HepG2 (cell line): ENCODE results near the gene GRM7. TPM values are rescaled to one million over a fixed set of nuclear protein-coding genes. Genes with fewer than 3 reads are reported as not detected.

Source experiments
- ATAC-seq: fragments of 200-7000 bp; cut with Tn5 transposase; 3 replicates; pipeline ENCODE4 v1.9.1; 2020; ENCODE audit warnings: mild to moderate bottlenecking, moderate library complexity
- BruUV-seq: library from RNA; stranded (reverse); fragments of 400-500 nt; replicated peaks from 2 replicates; lab custom pipeline; 2021; lab: Mats Ljungman, UMichigan
- CTCF ChIA-PET: fragments of 300-600 bp; formaldehyde crosslinking; extraction: SDS; loops from one replicate; lab custom pipeline; 2021; ENCODE audit warnings: low total read pairs, inconsistent platforms, low intra/inter-chr PET ratio; lab: Yijun Ruan, JAX
- POLR2A ChIA-PET: fragments of 350-600 bp; sonication (Branson Sonifier 250); formaldehyde crosslinking; loops from one replicate; lab custom pipeline; 2020; ENCODE audit warnings: antibody characterized with exemption, inconsistent platforms; lab: Yijun Ruan, JAX
- DNase-seq: peaks from one replicate; pipeline ENCODE4 v3.0.0-alpha.2; 2015; ENCODE audit warnings: low spot score
- FAIRE-seq: peaks from 3 replicates; lab custom pipeline; 2011; peaks lifted over from hg19 to GRCh38; lab: Jason Lieb, UNC
- H2AFZ ChIP-seq: one replicate; pipeline ENCODE4 v1.6.1; 2011; ENCODE audit warnings: low read length, inconsistent platforms
- H3K27ac ChIP-seq: fragments of 300-600 bp; 3 replicates; pipeline ENCODE4 v1.8.0; 2011; ENCODE audit warnings: mixed run types, mild to moderate bottlenecking, mixed read lengths, low read length, inconsistent platforms; ENCODE audit not compliant: insufficient read depth; ENCODE audit errors: extremely low read length
- H3K27me3 ChIP-seq, 2 experiments: fragments of 200-600 bp in 1 of 2; 2 replicates in 1 of 2; 3 replicates in 1 of 2; pipeline versions ENCODE4 v1.6.0 to v1.8.0; 2011; ENCODE audit warnings: low read length in 2 of 2, mild to moderate bottlenecking in 2 of 2, moderate library complexity in 2 of 2, inconsistent platforms in 1 of 2; ENCODE audit not compliant: insufficient read depth in 2 of 2, control insufficient read depth in 1 of 2
- H3K36me3 ChIP-seq, 2 experiments: fragments of 200-600 bp in 1 of 2; replicated peaks in 1 of 2; 2 replicates in 1 of 2; 3 replicates in 1 of 2; pipeline versions ENCODE4 v1.5.1 to v1.8.0; 2011; ENCODE audit warnings: low read length in 2 of 2, inconsistent platforms in 1 of 2; ENCODE audit not compliant: insufficient read depth in 2 of 2, control insufficient read depth in 1 of 2
- H3K4me1 ChIP-seq: 2 replicates; pipeline ENCODE4 v1.5.1; 2012; ENCODE audit warnings: low read length, inconsistent platforms; ENCODE audit not compliant: insufficient read depth
- H3K4me2 ChIP-seq: 2 replicates; pipeline ENCODE4 v1.6.0; 2011; ENCODE audit warnings: low read depth, low read length, inconsistent platforms
- H3K4me3 ChIP-seq, 3 experiments: fragments of 200-600 bp in 1 of 3; sonication (generic), shearing (Covaris generic) in 1 of 3; replicated peaks in 1 of 3; 2 replicates each; pipeline ENCODE4 v1.5.1; 2011 to 2016; ENCODE audit warnings: low read length in 3 of 3, inconsistent platforms in 2 of 3, low read depth in 2 of 3, mild to moderate bottlenecking in 2 of 3, control low read depth in 1 of 3, mixed read lengths in 1 of 3; ENCODE audit not compliant: insufficient read depth in 1 of 3
- H3K79me2 ChIP-seq: one replicate; pipeline ENCODE4 v1.6.1; 2011; ENCODE audit warnings: low read length, inconsistent platforms; ENCODE audit not compliant: insufficient read depth
- H3K9ac ChIP-seq: 2 replicates; pipeline ENCODE4 v1.6.0; 2011; ENCODE audit warnings: mild to moderate bottlenecking, low read depth, low read length, inconsistent platforms; ENCODE audit not compliant: insufficient read depth
- H3K9me3 ChIP-seq: 2 replicates; pipeline ENCODE4 v1.5.1; 2012; ENCODE audit warnings: mild to moderate bottlenecking, low read length
- H4K20me1 ChIP-seq: 2 replicates; pipeline ENCODE4 v1.6.0; 2011; ENCODE audit warnings: inconsistent platforms, mild to moderate bottlenecking, low read length, moderate library complexity; ENCODE audit not compliant: insufficient read depth
- BRCA1 ChIP-seq: sonication (generic); formaldehyde crosslinking; IDR thresholded peaks from 2 replicates; pipeline ENCODE4 v1.4.0; 2020; ENCODE audit warnings: missing genetic modification reagents
- CC2D1A ChIP-seq: sonication (generic); formaldehyde crosslinking; IDR thresholded peaks from 2 replicates; pipeline ENCODE4 v1.8.1; 2023; ENCODE audit warnings: mild to moderate bottlenecking, missing genetic modification reagents
- ELF3 ChIP-seq: IDR thresholded peaks from 2 replicates; pipeline ENCODE4 v1.6.1; 2016; ENCODE audit warnings: missing genetic modification reagents, missing compliant biosample characterization
- FUBP1 ChIP-seq: sonication (generic); formaldehyde crosslinking; IDR thresholded peaks from 2 replicates; pipeline ENCODE4 v1.5.1; 2020; ENCODE audit warnings: missing genetic modification reagents, mild to moderate bottlenecking, borderline replicate concordance
- IRF2 ChIP-seq: IDR thresholded peaks from 2 replicates; pipeline ENCODE4 v1.6.1; 2018; ENCODE audit warnings: missing genetic modification reagents, missing compliant biosample characterization
- JDP2 ChIP-seq: sonication (generic); formaldehyde crosslinking; IDR thresholded peaks from 2 replicates; pipeline ENCODE4 v1.8.1; 2022; ENCODE audit warnings: missing genetic modification reagents, borderline replicate concordance
- KLF6 ChIP-seq: IDR thresholded peaks from 2 replicates; pipeline ENCODE4 v1.8.0; 2016; ENCODE audit warnings: missing biosample characterization, missing genetic modification reagents
- MAZ ChIP-seq, 2 experiments: sonication (generic) in 1 of 2; formaldehyde crosslinking in 1 of 2; IDR thresholded peaks; 2 replicates each; pipeline versions ENCODE4 v1.5.0 to v1.6.1; 2012 to 2020; ENCODE audit warnings: low read depth in 2 of 2, mild to moderate bottlenecking in 2 of 2, borderline replicate concordance in 1 of 2, improper control_type of control experiment in 1 of 2, low read length in 1 of 2, missing genetic modification reagents in 1 of 2, moderate library complexity in 1 of 2
- MTA3 ChIP-seq: sonication (generic); formaldehyde crosslinking; IDR thresholded peaks from 2 replicates; pipeline ENCODE4 v1.4.0; 2020; ENCODE audit warnings: missing genetic modification reagents
- RBM22 ChIP-seq: fragments of 200-400 bp; formaldehyde crosslinking; optimal IDR thresholded peaks from 2 replicates; pipeline ENCODE3; 2017; ENCODE audit warnings: mild to moderate bottlenecking, low read length, moderate library complexity
- RXRA ChIP-seq: sonication (generic); formaldehyde crosslinking; IDR thresholded peaks from 2 replicates; pipeline ENCODE4 v1.5.1; 2020; ENCODE audit warnings: missing genetic modification reagents
- SIN3B ChIP-seq: fragments of 150-350 bp; IDR thresholded peaks from 2 replicates; pipeline ENCODE4 v1.6.1; 2014; ENCODE audit warnings: low read length
- TOE1 ChIP-seq: sonication (generic); formaldehyde crosslinking; IDR thresholded peaks from 2 replicates; pipeline ENCODE4 v1.4.0; 2020; ENCODE audit warnings: mild to moderate bottlenecking, missing genetic modification reagents
- ZNF138 ChIP-seq: sonication (generic); formaldehyde crosslinking; IDR thresholded peaks from 2 replicates; pipeline ENCODE4 v1.5.0; 2020; ENCODE audit warnings: mild to moderate bottlenecking, low read depth, missing genetic modification reagents
- ZNF430 ChIP-seq: sonication (generic); formaldehyde crosslinking; IDR thresholded peaks from 2 replicates; pipeline ENCODE4 v1.9.0; 2021; ENCODE audit warnings: mild to moderate bottlenecking, missing genetic modification reagents
- ZNF598 ChIP-seq: sonication (generic); formaldehyde crosslinking; IDR thresholded peaks from 2 replicates; pipeline ENCODE4 v1.5.1; 2020; ENCODE audit warnings: mild to moderate bottlenecking, missing genetic modification reagents, borderline replicate concordance
- ZNF737 ChIP-seq: sonication (generic); formaldehyde crosslinking; IDR thresholded peaks from 2 replicates; pipeline ENCODE4 v1.5.0; 2020; ENCODE audit warnings: missing genetic modification reagents, mild to moderate bottlenecking, borderline replicate concordance
- ZNF879 ChIP-seq: sonication (generic); formaldehyde crosslinking; IDR thresholded peaks from 2 replicates; pipeline ENCODE4 v1.8.1; 2023; ENCODE audit warnings: missing genetic modification reagents
- WGBS: methylation state at CpG from one replicate; pipeline ENCODE4 v1.1.6; 2017; ENCODE audit warnings: low lambda C conversion rate; 5-methylcytosine and 5-hydroxymethylcytosine counted together
- in situ Hi-C: cut with HindIII; loops from 2 replicates; pipeline ENCODE4 v1.10.0; 2017; ENCODE audit warnings: low pct_unique_long_range_greater_than_20kb; ENCODE audit not compliant: extremely low pct_ligation_motif_present
- intact Hi-C: fragments of 100-400 bp; cut with micrococcal nuclease; formaldehyde crosslinking; loops from one replicate; pipeline ENCODE4 v1.10.0; 2022; ENCODE audit not compliant: unreplicated experiment
- polyA plus RNA-seq, 8 experiments: library from polyadenylated mRNA; depleted of rRNA in 3 of 8; stranded (reverse) in 7 of 8; unstranded in 1 of 8; fragments of >200 nt; fragmentation: Illumina TruSeq in 4 of 8; extraction: Trizol in 4 of 8; gene quantifications; 2 replicates each; pipeline versions ENCODE4 v1.2.1 to v1.2.3, GENCODE V29; 2011 to 2016; ENCODE audit warnings: low read depth in 4 of 8, missing spikeins in 1 of 8, mixed read lengths in 1 of 8; ENCODE audit not compliant: insufficient read depth in 1 of 8
- total RNA-seq, 5 experiments: library from RNA; depleted of rRNA; stranded (reverse); fragments of >200 nt; fragmentation: Illumina TruSeq; extraction: Trizol; gene quantifications; 2 replicates each; pipeline ENCODE4 v1.2.3, GENCODE V29; 2016; ENCODE audit warnings: low read depth in 1 of 5
- TF ChIP-seq, protein P1 (sequence below): sonication (generic); formaldehyde crosslinking; IDR thresholded peaks from 2 replicates; pipeline ENCODE4 v1.8.0; 2022; ENCODE audit warnings: mild to moderate bottlenecking, missing genetic modification reagents; ENCODE audit not compliant: insufficient replicate concordance

The GRM7 gene
- total and polyA plus RNA-seq, 2 of the 13 experiments (the other 11 are each of a cell fraction or from before 2014, with no cell fraction given) = not detected

DNA sequence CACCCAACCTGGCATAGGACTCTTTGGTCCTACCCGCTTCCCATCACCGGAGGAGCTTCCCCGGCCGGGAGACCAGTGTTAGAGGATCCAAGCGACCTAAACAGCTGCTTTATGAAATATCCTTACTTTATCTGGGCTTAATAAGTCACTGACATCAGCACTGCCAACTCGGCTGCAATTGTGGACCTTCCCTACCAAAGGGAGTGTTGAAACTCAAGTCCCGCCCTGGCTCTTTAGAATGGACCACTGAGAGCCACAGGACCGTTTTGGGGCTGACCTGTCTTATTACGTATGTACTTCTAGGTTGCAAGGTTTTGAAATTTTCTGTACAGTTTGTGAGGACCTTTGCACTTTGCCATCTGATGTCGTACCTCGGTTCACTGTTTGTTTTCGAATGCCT, 879.5 kb downstream of the GRM7 start:
- no peak overlapping the region for H3K4me3 ChIP-seq
- in situ Hi-C loops (no loop called here), intact Hi-C loops (no loop called here)
- DNase-seq (no peak), ATAC-seq (no peak), FAIRE-seq (no peak)
- no peaks in the 10 kb centered on the region for H3K4me1 ChIP-seq
- TF ChIP-seq RXRA (CRISPR knock-in tag) = no peak
- TF ChIP-seq ZNF879 (CRISPR knock-in tag) = no peak
- TF ChIP-seq MAZ (IDR thresholded peaks at IDR 0.05; ENCODE audit: borderline replicate concordance, low read depth, low read length) = no peak
- TF ChIP-seq MAZ (CRISPR knock-in tag; IDR thresholded peaks at IDR 0.05; ENCODE audit: low read depth) = no peak
- TF ChIP-seq IRF2 = no peak
- TF ChIP-seq JDP2 = no peak
- TF ChIP-seq ZNF598 = no peak
- POLR2A ChIA-PET = no interaction called here
- CTCF ChIA-PET = no interaction called here
- no peak overlapping the region for H3K4me2 ChIP-seq
- H3K9me3 ChIP-seq = peaks cover 16% of the 10 kb centered on the region; the same call in 1 of the 2 replicates
- 26% methylated on average over 11 of the region's 12 CpGs for WGBS
- H3K27me3 ChIP-seq = no peaks in the 10 kb centered on the region
- H3K27ac ChIP-seq = no peak overlapping the region
- no peaks in the 10 kb centered on the region for H3K36me3 ChIP-seq
- no peaks in the 10 kb centered on the region for H4K20me1 ChIP-seq
- no peaks in the 10 kb centered on the region for H3K79me2 ChIP-seq
- H2AFZ ChIP-seq = no peak overlapping the region
- no TSS peak for BruUV-seq
- H3K9ac ChIP-seq = no peak overlapping the region

DNA sequence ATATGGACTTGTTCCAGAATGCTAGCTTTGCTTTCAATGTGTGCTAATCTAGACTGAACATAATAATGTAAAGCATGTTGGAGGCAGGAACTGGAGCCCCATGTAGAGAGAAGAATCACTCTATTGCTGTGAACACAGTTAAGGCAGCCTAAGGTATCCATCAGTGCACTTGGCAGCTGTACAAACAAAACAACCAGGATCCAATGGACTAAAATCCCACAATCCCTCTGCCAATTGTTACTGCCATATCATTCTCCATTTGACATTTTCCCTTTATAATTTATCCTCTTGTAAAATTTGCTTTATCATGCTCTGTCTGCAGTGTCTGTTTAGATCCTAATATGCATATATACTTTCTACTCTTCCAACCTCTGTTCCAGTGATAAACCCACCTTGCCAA, 883.9 kb downstream of the GRM7 start:
- no peak overlapping the region for H2AFZ ChIP-seq
- in situ Hi-C loops = no loop called here
- H4K20me1 ChIP-seq = no peaks in the 10 kb centered on the region
- peaks cover 17% of the 10 kb centered on the region; the same call in 1 of the 2 replicates for H3K9me3 ChIP-seq
- no peaks in the 10 kb centered on the region for H3K27me3 ChIP-seq
- H3K4me3 ChIP-seq = no peak overlapping the region
- H3K4me1 ChIP-seq = no peaks in the 10 kb centered on the region
- CTCF ChIA-PET = no interaction called here
- POLR2A ChIA-PET = no interaction called here
- no peak overlapping the region for H3K4me2 ChIP-seq
- H3K79me2 ChIP-seq = no peaks in the 10 kb centered on the region
- H3K9ac ChIP-seq = no peak overlapping the region
- no TSS peak for BruUV-seq
- H3K27ac ChIP-seq = no peak overlapping the region
- no peak for DNase-seq
- FAIRE-seq = no peak
- H3K36me3 ChIP-seq = no peaks in the 10 kb centered on the region
- ATAC-seq = no peak
- TF ChIP-seq ZNF138 (CRISPR knock-in tag) = no peak
- TF ChIP-seq FUBP1 (CRISPR knock-in tag) = no peak
- TF ChIP-seq ZNF430 (CRISPR knock-in tag) = no peak
- TF ChIP-seq RBM22 = no peak
- TF ChIP-seq ZNF737 (CRISPR knock-in tag) = no peak
- TF ChIP-seq CC2D1A = no peak
- TF ChIP-seq TOE1 (CRISPR knock-in tag) = no peak
- TF ChIP-seq SIN3B = no peak
- TF ChIP-seq, protein P1, sequence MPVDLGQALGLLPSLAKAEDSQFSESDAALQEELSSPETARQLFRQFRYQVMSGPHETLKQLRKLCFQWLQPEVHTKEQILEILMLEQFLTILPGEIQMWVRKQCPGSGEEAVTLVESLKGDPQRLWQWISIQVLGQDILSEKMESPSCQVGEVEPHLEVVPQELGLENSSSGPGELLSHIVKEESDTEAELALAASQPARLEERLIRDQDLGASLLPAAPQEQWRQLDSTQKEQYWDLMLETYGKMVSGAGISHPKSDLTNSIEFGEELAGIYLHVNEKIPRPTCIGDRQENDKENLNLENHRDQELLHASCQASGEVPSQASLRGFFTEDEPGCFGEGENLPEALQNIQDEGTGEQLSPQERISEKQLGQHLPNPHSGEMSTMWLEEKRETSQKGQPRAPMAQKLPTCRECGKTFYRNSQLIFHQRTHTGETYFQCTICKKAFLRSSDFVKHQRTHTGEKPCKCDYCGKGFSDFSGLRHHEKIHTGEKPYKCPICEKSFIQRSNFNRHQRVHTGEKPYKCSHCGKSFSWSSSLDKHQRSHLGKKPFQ (CRISPR knock-in tag) = no peak
- no peak for TF ChIP-seq ELF3
- no peak for TF ChIP-seq BRCA1 (CRISPR knock-in tag)
- TF ChIP-seq MTA3 (CRISPR knock-in tag) = no peak
- TF ChIP-seq KLF6 (CRISPR knock-in tag) = no peak
- intact Hi-C loops = no loop called here
